GM21381 (cell line): ENCODE data around the gene PIGW.

Experiments
- ATAC-seq: cut with Tn5 transposase; IDR thresholded peaks from one replicate; pipeline ENCODE4 v1.9.1; 2021; ENCODE audit warnings: mild to moderate bottlenecking, moderate library complexity; ENCODE audit not compliant: unreplicated experiment

PIGW gene

GRCh38 chr17:36545465-36546417, 11.0 kb downstream of the PIGW start:
- ATAC-seq: peak; percentile 73

DNA sequence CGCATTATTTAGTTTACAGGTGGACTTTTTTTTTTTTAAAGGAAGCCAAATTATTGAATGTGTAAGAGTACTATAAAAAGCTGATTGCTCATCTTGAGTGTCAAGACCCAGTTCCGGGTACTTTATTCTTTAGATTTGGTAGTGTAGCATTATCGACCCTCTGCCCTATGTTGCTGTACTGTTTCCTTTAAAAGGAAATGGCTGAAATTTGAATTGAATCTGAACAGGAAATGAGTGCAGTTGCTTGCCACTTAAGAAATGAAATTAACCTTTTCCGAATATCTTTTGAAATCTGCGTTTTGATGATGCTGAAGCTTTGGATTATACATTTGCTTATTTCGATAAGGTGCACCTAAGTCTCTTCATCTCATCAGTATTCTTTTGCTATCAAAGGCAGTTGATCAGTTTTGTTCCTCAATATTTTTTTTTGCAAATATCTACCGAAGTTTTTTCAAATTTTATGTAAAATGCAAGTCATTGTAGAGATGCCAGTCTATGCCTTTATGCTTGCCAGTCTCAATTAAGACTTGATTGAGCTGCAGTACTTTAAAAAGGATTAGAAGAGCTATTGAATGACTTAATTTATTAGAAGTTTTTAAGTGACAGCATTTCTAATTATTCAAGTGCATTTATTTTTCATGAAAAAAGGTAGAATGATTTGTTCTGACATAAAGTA, 11.8 kb downstream of the PIGW start:
- ATAC-seq: no peak

- no peak for ATAC-seq
Measured at GRCh38 chr17:36547776-36548175, 13.0 kb downstream of the PIGW start.

DNA sequence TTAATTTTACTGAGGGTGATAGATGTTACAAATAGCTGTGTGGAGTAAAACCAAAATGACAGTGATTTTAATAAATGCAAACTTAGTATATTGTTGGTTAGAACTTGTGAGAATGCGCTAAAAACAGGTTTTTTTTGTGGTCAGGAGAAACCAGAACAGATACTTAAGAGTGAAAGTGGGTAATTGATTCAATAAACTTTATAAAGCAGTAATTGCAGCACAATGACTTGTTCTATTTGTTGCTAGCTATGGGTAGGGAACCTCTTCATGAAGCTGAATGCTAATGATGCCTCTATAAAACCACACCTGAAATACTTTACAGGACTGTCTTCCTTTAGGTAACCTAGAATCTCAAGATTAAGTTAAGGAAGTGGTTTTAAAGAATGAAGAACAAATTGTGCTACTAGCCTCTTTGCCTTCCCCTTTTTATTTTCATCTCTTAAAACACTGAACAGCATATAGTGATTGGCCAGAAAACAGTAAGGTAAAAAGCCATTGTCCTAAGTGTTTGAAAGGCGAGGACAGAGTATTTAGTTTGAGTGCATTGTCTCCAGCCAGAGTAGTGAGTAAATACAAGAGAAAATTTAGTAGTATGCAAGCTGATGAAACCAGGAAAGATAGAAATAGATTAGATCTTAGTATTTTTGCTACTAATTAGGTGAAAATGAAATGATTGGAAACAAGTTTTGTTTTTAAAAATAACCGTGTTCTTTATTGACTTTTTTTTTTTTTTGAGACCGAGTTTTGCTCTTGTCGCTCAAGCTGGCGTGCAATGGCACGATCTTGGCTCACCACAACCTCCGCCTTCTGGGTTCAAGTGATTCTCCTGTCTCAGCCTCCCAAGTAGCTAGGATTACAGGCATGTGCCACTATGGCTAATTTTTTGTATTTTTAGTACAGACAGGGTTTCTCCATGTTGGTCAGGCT, 16.0 kb downstream of the PIGW start:
- ATAC-seq: no peak

- no peak for ATAC-seq
Measured at GRCh38 chr17:36553459-36553858, 18.7 kb downstream of the PIGW start.

DNA sequence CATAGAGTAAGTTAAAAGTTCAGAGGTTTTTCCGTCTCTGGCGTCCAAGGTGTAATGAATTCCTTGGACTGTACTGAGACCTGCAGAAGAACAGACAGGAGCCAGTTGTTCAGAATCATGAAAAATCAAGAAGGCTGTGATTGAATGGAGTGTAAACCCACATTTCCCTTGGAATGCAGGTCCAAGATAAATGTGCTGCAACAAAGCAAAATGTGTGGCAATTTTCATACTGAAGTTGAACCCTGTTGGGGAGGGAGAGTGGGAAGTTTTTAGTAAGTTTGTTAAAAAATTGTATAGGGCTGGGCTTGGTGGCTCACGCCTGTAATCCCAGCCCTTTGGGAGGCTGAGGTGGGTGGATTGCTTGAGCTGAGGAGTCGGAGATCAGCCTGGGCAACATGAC, 31.3 kb downstream of the PIGW start:
- no peak for ATAC-seq

DNA sequence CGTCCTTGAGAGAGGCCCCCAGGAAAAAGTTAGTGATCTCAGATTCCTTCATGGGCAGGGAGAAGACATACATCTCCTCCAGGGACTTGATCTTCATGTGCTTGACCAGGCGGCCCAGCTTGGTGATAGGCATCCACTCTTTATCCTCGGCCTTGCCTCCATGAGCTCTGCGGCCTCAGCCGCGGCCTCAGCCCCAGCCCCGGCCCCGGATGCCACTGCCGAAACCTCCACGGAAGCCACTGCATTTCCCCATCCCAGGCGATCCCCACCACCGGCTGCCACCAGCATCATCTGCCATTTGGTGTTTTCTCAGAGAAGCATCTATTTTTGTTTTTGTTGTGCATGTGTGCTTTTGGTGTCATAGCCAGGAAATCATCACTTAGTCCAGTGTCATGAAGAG, 40.2 kb downstream of the PIGW start:
- ATAC-seq: no peak

GRCh38 chr17:36576793-36577192, 42.0 kb downstream of the PIGW start:
- no peak for ATAC-seq

GRCh38 chr17:36578671-36579070, 43.9 kb downstream of the PIGW start:
- no peak for ATAC-seq

DNA sequence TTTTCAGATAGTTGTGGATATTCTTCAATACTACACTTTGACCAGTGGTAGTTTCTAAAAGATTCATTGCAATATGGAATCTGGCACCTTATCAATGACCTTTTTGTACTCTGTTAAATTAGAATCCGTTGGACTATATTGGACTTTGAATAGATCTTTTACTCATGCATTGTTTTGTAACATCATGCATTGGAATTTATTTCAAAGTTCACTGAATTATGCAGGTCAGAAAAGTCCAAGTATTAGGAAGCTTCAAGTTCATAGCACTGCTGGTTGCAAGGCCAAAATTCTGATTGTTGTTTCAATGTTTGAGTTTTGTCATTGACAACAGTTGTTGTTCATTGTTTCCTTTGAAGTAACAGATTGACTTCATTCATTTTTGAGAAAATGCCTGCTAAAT, 49.0 kb downstream of the PIGW start:
- ATAC-seq: no peak

DNA sequence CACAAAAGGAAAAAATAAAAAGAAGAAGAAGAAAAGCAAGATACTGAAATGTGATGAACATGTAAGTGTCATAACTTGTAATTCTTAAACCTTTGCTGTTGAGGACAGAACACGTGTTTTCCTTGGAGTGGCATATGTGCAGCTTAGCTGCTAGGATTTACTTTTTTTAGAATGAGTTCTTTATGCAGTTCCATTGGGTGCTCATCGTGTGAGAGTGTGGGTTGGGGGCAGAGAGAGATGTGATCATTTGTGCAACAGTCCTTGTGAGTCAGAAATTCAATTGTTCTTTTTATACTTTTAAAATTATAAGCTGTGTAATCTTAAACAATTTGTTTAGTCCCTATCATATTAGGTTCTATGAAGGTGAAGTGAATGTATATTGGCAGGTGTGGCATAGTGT, 51.4 kb downstream of the PIGW start:
- no peak for ATAC-seq
